HEK293 (cell line): ENCODE results near the gene PANK2.

Experiments used
- TCF7L2 ChIP-seq: IDR thresholded peaks from 2 replicates; pipeline ENCODE4 v1.6.1; 2011; ENCODE audit warnings: low read depth, mild to moderate bottlenecking, inconsistent platforms, low read length, moderate library complexity, borderline replicate concordance
- ZNF184 ChIP-seq: fragments of 450-650 bp; IDR thresholded peaks from 2 replicates; pipeline ENCODE4 v1.5.1; 2018; ENCODE audit warnings: missing biosample characterization, mild to moderate bottlenecking, missing genetic modification characterization
- ZNF24 ChIP-seq: fragments of 450-650 bp; formaldehyde crosslinking; IDR thresholded peaks from 2 replicates; pipeline ENCODE4 v1.5.1; 2016; ENCODE audit warnings: missing biosample characterization, missing genetic modification characterization
- ZNF248 ChIP-seq: fragments of 450-650 bp; formaldehyde crosslinking; IDR thresholded peaks from 2 replicates; pipeline ENCODE4 v1.5.1; 2017; ENCODE audit warnings: missing biosample characterization, missing genetic modification characterization
- ZNF274 ChIP-seq, 2 experiments: fragments of 200-500 bp in 1 of 2; fragments of 450-650 bp in 1 of 2; sonication (Bioruptor generic) in 1 of 2; formaldehyde crosslinking in 1 of 2; IDR thresholded peaks; 2 replicates each; pipeline versions ENCODE4 v1.5.1 to v1.6.1; 2014 to 2016; ENCODE audit warnings: borderline replicate concordance in 1 of 2, inconsistent platforms in 1 of 2, low read length in 1 of 2, missing biosample characterization in 1 of 2, missing genetic modification characterization in 1 of 2
- ZNF777 ChIP-seq: fragments of 450-650 bp; formaldehyde crosslinking; IDR thresholded peaks from 2 replicates; pipeline ENCODE4 v1.5.1; 2017; ENCODE audit warnings: missing biosample characterization, missing genetic modification characterization, borderline replicate concordance
- ZSCAN23 ChIP-seq: fragments of 450-650 bp; formaldehyde crosslinking; IDR thresholded peaks from 2 replicates; pipeline ENCODE4 v1.5.1; 2016; ENCODE audit warnings: missing biosample characterization, missing genetic modification characterization
- TF ChIP-seq, protein P1 (sequence below): fragments of 450-650 bp; formaldehyde crosslinking; IDR thresholded peaks from 2 replicates; pipeline ENCODE4 v1.5.1; 2016; ENCODE audit warnings: missing biosample characterization, missing genetic modification characterization
- TF ChIP-seq, protein P2 (sequence below): fragments of 450-650 bp; formaldehyde crosslinking; IDR thresholded peaks from 2 replicates; pipeline ENCODE4 v1.5.1; 2016; ENCODE audit warnings: missing biosample characterization, missing genetic modification characterization

DNA sequence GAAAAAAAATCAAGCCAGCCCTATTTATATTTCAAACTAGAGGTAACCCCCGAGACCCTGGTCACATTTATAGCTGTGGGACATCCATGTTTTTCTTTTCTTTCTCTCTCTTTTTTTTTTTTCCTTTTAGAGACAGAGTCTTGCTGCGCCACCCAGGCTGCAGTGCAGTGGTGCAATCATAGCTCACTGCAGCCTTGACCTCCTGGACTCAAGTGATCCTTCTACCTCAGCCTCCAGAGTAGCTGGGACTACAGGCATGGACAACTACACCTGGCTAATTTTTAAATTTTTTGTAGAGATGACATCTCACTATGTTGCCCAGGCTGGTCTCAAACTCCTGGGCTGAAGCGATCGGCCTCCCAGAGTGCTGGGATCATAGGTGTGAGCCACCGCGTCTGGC, 30.5 kb upstream of the PANK2 start:
- TF ChIP-seq, protein P1, sequence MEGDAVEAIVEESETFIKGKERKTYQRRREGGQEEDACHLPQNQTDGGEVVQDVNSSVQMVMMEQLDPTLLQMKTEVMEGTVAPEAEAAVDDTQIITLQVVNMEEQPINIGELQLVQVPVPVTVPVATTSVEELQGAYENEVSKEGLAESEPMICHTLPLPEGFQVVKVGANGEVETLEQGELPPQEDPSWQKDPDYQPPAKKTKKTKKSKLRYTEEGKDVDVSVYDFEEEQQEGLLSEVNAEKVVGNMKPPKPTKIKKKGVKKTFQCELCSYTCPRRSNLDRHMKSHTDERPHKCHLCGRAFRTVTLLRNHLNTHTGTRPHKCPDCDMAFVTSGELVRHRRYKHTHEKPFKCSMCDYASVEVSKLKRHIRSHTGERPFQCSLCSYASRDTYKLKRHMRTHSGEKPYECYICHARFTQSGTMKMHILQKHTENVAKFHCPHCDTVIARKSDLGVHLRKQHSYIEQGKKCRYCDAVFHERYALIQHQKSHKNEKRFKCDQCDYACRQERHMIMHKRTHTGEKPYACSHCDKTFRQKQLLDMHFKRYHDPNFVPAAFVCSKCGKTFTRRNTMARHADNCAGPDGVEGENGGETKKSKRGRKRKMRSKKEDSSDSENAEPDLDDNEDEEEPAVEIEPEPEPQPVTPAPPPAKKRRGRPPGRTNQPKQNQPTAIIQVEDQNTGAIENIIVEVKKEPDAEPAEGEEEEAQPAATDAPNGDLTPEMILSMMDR (tag by site-specific recombination): no peak
- TF ChIP-seq ZNF184 (tag by site-specific recombination): no peak
- TF ChIP-seq TCF7L2: no peak
- TF ChIP-seq, protein P2, sequence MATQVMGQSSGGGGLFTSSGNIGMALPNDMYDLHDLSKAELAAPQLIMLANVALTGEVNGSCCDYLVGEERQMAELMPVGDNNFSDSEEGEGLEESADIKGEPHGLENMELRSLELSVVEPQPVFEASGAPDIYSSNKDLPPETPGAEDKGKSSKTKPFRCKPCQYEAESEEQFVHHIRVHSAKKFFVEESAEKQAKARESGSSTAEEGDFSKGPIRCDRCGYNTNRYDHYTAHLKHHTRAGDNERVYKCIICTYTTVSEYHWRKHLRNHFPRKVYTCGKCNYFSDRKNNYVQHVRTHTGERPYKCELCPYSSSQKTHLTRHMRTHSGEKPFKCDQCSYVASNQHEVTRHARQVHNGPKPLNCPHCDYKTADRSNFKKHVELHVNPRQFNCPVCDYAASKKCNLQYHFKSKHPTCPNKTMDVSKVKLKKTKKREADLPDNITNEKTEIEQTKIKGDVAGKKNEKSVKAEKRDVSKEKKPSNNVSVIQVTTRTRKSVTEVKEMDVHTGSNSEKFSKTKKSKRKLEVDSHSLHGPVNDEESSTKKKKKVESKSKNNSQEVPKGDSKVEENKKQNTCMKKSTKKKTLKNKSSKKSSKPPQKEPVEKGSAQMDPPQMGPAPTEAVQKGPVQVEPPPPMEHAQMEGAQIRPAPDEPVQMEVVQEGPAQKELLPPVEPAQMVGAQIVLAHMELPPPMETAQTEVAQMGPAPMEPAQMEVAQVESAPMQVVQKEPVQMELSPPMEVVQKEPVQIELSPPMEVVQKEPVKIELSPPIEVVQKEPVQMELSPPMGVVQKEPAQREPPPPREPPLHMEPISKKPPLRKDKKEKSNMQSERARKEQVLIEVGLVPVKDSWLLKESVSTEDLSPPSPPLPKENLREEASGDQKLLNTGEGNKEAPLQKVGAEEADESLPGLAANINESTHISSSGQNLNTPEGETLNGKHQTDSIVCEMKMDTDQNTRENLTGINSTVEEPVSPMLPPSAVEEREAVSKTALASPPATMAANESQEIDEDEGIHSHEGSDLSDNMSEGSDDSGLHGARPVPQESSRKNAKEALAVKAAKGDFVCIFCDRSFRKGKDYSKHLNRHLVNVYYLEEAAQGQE: no peak
- TF ChIP-seq ZNF248 (tag by site-specific recombination): no peak
- no peak for TF ChIP-seq ZSCAN23 (tag by site-specific recombination)
- TF ChIP-seq ZNF274 (IDR thresholded peaks at IDR 0.05; ENCODE audit: low read length): no peak
- TF ChIP-seq ZNF274 (tag by site-specific recombination; IDR thresholded peaks at IDR 0.05; ENCODE audit: borderline replicate concordance): no peak
- TF ChIP-seq ZNF777 (tag by site-specific recombination): no peak
- TF ChIP-seq ZNF24 (tag by site-specific recombination): no peak
